ENCODE data around the gene FILIP1L.
A peak's percentile ranks its signal among the peaks of the same experiment; 100 is the strongest.
"Not testable (repeated sequence)": the region's sequence is repeated elsewhere in the genome, so short reads cannot be mapped to it uniquely, and the experiment has no call there.

The FILIP1L gene

DNA sequence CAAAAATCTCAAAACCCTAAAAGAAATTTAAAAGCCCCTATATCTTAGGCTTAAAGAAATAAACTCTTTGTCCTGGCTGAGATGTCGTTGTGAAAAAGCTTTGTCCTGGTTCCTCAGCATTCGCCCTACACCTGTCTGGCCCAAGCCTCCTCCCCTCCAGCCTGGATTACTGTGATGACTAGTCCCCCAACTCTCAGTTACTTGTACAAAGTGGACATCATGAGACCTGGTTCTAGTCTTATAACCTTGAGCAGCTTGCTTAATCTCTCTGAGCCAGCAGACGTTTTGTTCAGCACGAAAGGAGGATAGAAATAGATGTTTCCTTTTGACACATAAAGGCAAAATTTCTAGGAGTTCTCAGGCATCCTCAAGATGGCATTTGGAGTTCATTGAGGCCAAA, 51.6 kb downstream of the FILIP1L start:
- TF ChIP-seq ZNF274 (IDR thresholded peaks at IDR 0.05; ENCODE audit: low read depth, low read length): no peak
- no peak overlapping the region for H3K4me3 ChIP-seq (ENCODE audit: low read length)

DNA sequence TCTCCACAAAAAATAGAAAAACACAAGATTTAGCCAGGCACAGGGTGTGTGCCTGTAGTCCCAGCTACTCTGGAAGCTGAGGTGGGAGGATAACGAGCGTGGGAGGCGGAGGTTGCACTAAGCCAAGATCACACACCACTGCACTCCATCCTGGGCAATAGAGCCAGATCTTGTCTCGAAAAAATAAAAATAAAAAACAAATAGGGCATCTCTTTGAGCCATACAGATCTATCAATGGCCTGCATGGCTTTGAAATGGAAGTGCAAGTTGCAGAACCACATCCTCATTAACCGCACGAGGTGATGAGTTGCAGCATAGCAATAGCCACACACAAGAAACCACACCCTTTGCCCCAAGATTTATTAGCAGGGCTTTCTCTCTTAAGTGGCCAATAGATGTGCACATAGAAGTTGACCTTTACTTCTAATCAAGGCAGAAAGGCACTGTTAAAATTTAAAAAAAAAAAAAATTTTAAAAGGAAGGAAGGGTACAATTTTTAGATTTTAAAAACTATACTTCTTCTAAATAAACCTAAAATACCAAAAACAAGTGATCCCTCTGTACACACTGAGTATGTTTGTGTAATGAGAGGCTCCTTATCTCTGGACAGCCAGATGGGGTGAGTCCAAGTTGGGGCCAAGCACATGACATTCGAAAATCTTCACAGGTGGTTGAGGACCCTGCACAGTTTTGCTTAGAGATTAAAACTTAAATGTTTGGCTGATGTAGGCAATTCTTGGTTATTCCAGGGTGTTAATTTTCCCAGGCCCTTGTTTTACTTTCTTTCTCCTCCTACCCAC, 53.4 kb downstream of the FILIP1L start:
- TF ChIP-seq ZNF274 (IDR thresholded peaks at IDR 0.05; ENCODE audit: low read depth, low read length): no peak
- H3K4me3 ChIP-seq (ENCODE audit: low read length): no peak overlapping the region

DNA sequence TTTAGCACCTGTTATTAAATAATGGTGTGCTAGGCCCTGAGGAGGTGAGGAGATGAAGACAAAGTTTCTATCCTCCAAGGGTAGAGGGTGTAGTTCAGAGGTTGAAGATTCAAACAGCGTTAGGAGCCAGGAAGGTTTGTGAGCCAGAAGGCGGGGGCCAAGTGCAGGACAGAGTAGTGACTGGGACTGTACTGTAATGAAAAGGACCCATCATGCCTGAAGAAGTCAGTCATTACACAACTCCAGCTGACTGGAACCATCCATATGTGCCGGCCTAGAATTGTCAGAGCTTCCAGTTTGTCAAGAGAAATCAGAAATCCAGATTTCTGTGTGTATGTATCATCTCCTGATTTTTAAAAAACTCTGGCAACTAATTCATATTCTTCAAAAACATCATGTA, 54.8 kb downstream of the FILIP1L start:
- TF ChIP-seq ZNF274 (IDR thresholded peaks at IDR 0.05; ENCODE audit: low read depth, low read length): no peak

DNA sequence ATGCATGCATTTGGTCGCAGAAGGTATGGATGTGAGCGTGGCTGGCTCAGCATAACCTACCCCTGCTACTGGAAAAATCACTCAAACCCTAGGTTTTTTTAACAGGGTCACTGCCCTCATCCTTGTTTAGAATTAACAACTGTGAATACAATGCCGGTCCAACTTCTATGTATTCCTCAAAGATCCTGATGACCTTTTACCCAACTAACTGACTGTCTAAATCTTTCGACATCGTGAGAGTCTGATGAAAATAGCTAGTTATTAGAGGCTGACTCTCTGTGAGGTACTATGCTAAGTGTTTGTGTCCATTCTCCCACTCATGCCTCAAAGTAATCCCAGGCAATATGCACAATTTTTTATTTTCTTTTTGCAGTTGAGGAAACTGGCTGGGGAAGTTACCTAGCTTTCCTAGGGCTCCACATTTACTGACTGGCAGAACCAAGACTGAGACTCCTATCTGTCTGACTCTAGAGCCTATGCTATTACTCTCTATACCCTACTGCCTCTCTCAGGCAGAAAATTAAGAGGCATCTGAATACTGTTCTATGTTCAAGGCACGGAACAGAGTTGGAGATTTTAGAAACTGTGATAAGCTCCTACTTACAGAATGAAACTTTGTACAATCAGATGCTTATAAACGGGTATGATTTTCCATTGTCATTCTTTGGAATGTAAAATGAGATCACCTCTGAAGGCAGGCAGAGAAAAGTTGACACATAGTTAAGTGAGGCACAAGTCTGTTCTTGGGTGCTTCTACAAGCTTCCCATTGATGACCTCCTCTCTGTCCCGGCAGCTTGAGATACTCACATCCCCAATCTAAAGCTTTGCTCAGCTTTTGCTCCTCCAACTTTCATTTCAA, 56.4 kb downstream of the FILIP1L start:
- H3K4me3 ChIP-seq (ENCODE audit: low read length): no peak overlapping the region
- no peak for TF ChIP-seq ZNF274 (IDR thresholded peaks at IDR 0.05; ENCODE audit: low read depth, low read length)

More for the DNA sequence above, 54.8 kb downstream of the FILIP1L start:
- no peak overlapping the region for H3K4me3 ChIP-seq (ENCODE audit: low read length)

DNA sequence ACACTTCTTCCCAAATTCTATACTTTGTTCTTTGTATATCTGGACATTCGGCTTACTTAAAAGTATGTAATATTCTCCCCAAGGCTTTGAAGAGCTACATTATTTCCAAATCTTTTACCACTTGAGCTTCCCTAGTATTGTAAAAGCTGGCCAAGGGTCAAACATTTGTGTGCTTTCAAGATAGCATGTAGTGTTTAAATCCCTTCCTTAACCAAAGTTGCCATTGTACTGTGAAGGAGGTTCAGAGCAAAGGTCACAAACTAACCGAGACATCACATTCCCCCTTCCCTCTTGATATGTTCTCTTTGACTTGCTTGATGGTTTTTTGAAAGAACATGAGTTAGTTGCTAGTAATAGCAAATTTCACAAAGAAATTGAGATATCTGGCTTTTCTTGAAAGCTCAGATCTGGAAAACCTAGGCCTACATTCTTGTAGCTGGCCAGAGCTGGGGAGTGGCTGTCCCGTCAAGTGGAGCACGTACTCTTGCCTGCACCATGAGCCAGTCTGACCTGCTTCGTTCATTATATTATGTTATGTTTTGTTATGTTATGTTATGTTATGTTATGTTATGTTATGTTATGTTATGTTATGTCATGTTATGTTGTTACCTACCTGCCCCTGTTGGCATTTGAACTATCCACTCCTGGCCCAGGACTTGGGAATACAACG, 60.2 kb downstream of the FILIP1L start:
- no peak for TF ChIP-seq ZNF274 (IDR thresholded peaks at IDR 0.05; ENCODE audit: low read depth, low read length)
- no peak overlapping the region for H3K4me3 ChIP-seq (ENCODE audit: low read length)

DNA sequence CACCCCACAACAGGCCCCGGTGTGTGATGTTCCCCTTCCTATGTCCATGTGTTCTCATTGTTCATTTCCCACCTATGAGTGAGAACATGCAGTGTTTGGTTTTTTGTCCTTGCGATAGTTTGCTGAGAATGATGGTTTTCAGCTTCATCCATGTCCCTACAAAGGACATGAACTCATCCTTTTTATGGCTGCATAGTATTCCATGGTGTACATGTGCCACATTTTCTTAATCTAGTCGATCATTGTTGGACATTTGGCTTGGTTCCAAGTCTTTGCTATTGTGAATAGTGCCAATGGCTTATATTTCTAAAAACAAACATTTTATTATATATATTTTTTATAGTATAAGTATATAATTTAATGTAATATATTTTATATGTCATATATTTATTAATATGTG, 62.8 kb downstream of the FILIP1L start:
- H3K4me3 ChIP-seq (ENCODE audit: low read length): not testable (repeated sequence)

DNA sequence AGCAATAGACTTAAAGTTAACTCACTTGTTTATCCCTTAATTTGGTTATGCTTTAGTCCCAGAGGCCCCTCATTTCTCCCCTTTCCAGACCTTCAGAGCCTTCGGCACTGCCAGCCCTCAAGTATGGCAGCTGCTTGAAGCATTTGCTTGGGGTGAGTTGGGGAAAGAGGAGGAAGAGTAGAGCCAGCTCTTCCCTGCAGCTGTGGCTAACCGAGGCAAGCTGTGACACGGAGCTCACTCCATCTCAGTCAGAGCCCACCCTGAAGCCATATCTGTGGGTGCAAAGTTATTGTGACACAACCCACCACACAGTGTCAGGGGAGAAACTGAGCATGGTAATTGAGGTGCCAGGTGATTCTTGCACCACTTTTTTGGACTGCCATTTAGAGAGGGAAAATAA, 66.1 kb downstream of the FILIP1L start:
- peak overlapping the region; percentile 65; the same call in 1 of the 2 replicates for H3K4me3 ChIP-seq (ENCODE audit: low read length)
- TF ChIP-seq ZNF274 (IDR thresholded peaks at IDR 0.05; ENCODE audit: low read depth, low read length): no peak

DNA sequence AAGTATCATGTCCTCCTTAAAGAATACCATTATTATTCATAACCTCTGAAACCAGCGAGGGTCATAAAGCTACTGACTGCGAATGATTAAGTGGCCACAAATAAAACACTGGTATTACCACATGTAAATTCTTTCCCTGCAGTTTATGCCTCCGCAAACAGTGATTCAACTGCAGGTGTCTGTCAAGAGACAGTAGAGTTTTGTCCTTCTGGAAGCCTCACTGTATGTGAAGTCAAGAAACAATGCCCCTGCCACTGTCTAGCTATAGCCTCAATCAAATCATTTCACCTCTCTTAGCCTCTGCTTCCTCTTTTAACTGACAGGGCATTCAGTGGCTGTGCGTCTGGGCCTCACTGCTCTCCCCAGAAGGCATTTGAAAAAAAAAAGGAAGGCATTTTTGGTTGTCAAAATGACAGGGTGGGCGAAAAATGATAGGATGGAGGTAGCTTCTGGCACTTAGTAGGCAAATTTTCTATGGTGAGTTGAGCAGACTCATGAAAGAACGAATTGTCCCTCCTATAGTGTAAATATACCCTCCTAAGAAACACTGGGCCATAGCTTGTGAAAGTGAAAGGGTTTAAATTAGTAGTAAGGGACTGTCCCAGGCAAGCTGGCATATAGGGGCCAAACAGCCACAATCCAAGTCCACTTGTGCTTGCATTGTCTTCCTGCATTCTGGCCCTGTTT, 66.7 kb downstream of the FILIP1L start:
- TF ChIP-seq ZNF274 (IDR thresholded peaks at IDR 0.05; ENCODE audit: low read depth, low read length): no peak
- peak overlapping the region; percentile 65; the same call in 1 of the 2 replicates for H3K4me3 ChIP-seq (ENCODE audit: low read length)

DNA sequence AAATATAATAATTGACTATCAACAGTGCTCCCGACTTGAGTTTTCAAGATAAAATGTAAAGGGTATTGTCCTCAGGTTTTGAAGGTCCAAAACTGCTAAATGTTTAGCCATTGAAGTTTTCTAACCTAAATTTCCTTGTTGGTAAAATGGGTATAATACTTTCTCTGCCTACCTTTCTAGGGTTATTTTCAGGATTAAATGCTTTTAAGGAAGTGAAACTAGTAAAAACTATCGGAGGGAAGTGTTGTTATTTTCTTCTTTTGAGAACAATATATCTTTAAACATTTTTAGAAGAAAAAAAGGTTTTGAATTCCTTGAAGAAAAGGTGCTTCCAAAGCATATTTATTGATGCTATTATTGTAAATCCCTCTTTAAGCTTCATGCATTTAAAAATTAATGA, 67.3 kb downstream of the FILIP1L start:
- no peak overlapping the region for H3K4me3 ChIP-seq (ENCODE audit: low read length)
- no peak for TF ChIP-seq ZNF274 (IDR thresholded peaks at IDR 0.05; ENCODE audit: low read depth, low read length)

DNA sequence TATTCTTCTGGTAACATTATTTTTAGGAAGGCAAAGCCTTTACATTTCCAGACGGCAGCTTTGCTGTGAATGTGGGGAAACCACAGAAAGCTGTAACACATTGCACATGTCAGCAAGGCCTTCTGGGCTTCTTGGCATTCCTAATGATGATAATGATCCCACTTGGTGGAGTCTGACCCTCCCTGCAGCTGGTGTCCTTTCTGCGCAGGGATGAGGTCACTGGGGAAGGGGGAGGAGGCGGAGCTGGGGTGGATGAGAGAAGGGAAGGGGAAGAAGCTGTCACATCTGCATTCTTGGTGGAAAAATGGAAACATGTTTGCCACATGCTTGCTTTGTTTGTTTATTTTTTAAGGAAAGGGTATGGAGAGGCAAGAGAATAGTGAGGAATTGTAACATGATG, 68.6 kb downstream of the FILIP1L start:
- no peak overlapping the region for H3K4me3 ChIP-seq (ENCODE audit: low read length)
- TF ChIP-seq ZNF274 (IDR thresholded peaks at IDR 0.05; ENCODE audit: low read depth, low read length): no peak

DNA sequence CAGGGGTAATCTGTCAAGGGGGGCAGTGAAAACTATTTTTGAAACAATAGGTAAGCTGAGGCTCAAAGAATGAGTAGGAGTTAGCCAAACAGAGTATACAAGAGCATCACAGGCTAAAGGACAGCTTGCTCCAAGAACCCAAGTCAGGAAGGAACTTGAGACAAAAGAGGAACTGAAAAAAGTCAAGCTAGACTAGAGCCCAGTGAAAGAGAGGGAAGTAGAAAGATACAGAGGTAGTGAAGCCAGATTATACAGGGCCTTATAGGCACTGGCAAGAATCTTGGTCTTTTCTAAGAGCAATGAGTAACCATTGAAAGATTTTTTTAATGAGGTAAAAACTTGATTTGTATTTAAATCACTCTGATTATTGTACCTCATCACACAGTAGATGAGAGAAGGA, 69.9 kb downstream of the FILIP1L start:
- TF ChIP-seq ZNF274 (IDR thresholded peaks at IDR 0.05; ENCODE audit: low read depth, low read length): no peak
- no peak overlapping the region for H3K4me3 ChIP-seq (ENCODE audit: low read length)

DNA sequence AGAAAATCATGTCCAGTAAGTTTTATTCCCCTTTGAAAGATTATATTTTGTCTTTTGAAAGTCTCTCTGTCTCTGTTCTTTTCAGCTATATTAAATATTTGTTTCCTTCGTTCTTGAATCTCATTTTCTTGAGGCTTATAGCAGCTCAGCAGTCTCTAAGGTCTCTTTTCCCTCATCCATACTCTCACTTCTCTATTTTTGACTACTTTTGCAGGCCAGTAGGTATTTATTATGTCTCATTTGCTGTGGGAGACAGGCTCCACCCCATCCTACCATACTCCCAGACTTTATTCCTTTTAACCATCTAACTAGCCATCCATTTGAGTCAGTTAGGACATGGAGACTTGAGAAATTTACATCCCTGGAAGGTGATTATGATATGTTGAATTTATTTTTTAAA, 71.0 kb downstream of the FILIP1L start:
- H3K4me3 ChIP-seq (ENCODE audit: low read length): no peak overlapping the region
- TF ChIP-seq ZNF274 (IDR thresholded peaks at IDR 0.05; ENCODE audit: low read depth, low read length): no peak

DNA sequence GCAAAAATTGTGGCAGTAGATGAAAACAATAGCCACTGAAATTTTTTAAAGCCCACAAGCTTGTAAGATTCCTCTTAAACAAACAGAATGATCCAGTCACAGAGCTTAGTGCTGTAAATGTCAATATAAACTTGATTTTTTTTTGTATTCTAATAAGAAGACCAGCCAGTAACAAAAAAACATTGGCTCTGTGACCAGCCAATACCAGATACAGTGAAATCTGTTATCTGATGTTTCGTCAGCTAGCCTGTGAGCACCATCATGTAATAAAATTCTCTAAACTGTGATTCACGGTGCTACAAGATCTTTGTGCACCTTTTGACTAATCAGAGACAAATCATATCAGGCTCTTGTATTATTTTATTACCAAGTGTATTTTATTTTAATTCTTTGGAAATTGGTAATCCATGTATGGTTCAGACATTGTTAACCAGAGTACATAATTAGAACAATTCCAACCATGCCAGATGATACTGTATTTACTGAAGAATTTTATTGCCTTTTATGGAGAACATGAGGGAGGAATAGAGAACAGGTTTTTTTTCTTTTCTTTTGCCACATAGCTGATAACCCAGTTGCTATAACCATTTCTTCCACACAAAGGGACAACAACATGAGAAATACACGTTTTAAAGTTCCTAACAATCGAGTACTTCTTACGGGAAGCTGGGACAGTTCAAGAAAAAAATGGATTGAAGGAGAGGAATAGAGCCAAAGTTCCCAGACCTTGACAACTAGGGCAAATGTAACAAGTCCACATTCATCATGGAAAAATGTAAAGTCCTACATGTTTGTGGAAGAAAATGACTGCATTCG, 71.9 kb downstream of the FILIP1L start:
- H3K4me3 ChIP-seq (ENCODE audit: low read length): no peak overlapping the region
- TF ChIP-seq ZNF274 (IDR thresholded peaks at IDR 0.05; ENCODE audit: low read depth, low read length): no peak
